Breast epithelium (tissue), 3 donors: Measurements from ENCODE around the gene PRR33.

Experiments
- CTCF ChIP-seq, 3 donors: fragments of 450-650 bp; IDR thresholded peaks; one replicate each; pipeline ENCODE4 v1.5.1; 2016 to 2017; ENCODE audit warnings: antibody characterized with exemption in 3 of 3, mild to moderate bottlenecking in 3 of 3, moderate library complexity in 3 of 3
- POLR2A ChIP-seq: fragments of 450-650 bp; IDR thresholded peaks from one replicate; pipeline ENCODE4 v1.6.1; 2016; ENCODE audit warnings: antibody characterized with exemption, mild to moderate bottlenecking, moderate library complexity
- POLR2AphosphoS5 ChIP-seq, 3 donors: sonication (generic); formaldehyde crosslinking; IDR thresholded peaks; one replicate each; pipeline ENCODE4 v1.6.1; 2017; ENCODE audit warnings: antibody characterized with exemption in 3 of 3

GRCh38 chr11:1839924-1840779 is 51.5 kb downstream of the PRR33 start:
- TF ChIP-seq CTCF (IDR thresholded peaks at IDR 0.05), result no peak
- TF ChIP-seq POLR2A, result no peak
- TF ChIP-seq POLR2AphosphoS5 (IDR thresholded peaks at IDR 0.05), result no peak
